ENCODE data around the gene SERPINA5.

SERPINA5 gene

DNA sequence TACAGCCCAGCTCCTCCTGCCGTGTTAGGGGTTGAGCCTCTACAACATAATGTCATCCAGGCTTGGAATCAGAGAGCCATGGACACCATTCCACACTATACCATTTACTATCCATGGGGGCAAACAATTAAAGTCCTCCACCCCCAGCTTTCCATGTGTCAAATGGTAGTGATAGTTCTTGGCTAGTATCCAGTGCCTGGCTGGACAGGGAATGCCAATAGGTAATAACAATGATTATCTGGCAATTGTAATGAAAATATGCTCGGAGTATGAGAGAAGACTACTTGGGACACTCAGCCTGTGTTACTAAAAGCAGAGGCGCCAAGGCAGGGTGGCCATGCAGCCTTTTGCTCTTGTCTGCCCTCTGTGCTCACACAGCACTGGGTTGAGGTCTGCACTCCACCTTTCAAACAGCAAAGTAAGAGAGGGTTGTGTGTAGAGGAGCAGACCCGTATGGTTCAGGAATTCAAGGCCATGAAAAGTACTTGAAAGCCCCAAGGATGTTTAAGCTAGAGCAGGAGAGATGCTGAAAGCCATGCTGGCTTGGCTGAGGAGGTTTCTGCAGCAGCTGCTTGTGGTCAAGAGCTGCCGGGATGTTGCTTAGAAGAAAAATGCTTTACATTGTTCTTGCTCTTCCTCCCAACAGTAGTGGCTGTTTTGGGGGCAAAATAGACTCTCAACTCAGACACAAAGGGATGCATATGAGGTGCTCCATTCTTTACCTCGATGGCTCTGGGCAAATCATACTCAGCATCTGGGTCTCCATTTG, 41.6 kb downstream of the SERPINA5 start:
- DNase-seq (ENCODE audit: low read depth) = no peak
- H3K4me3 ChIP-seq (ENCODE audit: low read depth, low read length) = no peak overlapping the region
- TF ChIP-seq, protein P1, sequence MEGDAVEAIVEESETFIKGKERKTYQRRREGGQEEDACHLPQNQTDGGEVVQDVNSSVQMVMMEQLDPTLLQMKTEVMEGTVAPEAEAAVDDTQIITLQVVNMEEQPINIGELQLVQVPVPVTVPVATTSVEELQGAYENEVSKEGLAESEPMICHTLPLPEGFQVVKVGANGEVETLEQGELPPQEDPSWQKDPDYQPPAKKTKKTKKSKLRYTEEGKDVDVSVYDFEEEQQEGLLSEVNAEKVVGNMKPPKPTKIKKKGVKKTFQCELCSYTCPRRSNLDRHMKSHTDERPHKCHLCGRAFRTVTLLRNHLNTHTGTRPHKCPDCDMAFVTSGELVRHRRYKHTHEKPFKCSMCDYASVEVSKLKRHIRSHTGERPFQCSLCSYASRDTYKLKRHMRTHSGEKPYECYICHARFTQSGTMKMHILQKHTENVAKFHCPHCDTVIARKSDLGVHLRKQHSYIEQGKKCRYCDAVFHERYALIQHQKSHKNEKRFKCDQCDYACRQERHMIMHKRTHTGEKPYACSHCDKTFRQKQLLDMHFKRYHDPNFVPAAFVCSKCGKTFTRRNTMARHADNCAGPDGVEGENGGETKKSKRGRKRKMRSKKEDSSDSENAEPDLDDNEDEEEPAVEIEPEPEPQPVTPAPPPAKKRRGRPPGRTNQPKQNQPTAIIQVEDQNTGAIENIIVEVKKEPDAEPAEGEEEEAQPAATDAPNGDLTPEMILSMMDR (IDR thresholded peaks at IDR 0.05; ENCODE audit: insufficient read depth, low read depth, low read length, missing control alignments) = no peak

DNA sequence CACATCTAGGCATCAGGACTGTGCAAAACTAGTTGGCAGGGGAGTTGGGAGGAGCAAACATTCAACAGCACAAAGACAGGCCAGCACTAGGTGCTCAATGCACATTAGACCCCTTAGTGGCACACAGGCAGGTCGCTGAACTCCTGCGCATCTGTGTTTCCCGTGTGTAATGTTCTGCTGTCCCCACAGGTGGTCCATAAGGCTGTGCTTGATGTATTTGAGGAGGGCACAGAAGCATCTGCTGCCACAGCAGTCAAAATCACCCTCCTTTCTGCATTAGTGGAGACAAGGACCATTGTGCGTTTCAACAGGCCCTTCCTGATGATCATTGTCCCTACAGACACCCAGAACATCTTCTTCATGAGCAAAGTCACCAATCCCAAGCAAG, 42.2 kb downstream of the SERPINA5 start:
- TF ChIP-seq, protein P1 (IDR thresholded peaks at IDR 0.05; ENCODE audit: insufficient read depth, low read depth, low read length, missing control alignments) = no peak
- H3K4me3 ChIP-seq (ENCODE audit: low read depth, low read length) = no peak overlapping the region
- no peak for DNase-seq (ENCODE audit: low read depth)

DNA sequence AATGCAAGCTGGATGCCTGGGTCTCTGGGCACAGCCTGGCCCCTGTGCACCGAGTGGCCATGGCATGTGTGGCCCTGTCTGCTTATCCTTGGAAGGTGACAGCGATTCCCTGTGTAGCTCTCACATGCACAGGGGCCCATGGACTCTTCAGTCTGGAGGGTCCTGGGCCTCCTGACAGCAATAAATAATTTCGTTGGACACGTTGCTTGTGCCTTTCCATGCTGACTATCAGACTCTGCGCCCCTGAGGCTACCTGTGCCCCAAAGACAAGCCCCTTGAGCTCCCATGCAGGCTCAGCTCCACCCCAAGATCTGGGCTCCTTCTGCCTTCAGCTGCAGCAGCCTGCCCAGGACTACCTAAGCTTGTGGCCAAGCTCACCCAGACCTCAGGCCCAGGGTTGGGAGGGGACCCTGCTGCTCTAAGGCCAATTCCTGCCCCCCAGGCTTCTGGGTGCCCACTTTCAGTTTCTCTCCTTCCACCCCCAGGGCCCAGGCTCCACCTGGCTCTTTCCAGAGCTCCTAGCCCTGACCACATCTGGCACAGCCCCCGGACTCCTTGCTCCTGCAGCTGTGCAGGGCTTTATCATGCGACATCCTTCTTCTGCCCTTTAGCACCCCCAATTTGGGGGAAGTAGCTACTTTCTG, 42.8 kb downstream of the SERPINA5 start:
- TF ChIP-seq, protein P1 (IDR thresholded peaks at IDR 0.05; ENCODE audit: insufficient read depth, low read depth, low read length, missing control alignments) = no peak
- no peak overlapping the region for H3K4me3 ChIP-seq (ENCODE audit: low read depth, low read length)
- DNase-seq (ENCODE audit: low read depth) = no peak

DNA sequence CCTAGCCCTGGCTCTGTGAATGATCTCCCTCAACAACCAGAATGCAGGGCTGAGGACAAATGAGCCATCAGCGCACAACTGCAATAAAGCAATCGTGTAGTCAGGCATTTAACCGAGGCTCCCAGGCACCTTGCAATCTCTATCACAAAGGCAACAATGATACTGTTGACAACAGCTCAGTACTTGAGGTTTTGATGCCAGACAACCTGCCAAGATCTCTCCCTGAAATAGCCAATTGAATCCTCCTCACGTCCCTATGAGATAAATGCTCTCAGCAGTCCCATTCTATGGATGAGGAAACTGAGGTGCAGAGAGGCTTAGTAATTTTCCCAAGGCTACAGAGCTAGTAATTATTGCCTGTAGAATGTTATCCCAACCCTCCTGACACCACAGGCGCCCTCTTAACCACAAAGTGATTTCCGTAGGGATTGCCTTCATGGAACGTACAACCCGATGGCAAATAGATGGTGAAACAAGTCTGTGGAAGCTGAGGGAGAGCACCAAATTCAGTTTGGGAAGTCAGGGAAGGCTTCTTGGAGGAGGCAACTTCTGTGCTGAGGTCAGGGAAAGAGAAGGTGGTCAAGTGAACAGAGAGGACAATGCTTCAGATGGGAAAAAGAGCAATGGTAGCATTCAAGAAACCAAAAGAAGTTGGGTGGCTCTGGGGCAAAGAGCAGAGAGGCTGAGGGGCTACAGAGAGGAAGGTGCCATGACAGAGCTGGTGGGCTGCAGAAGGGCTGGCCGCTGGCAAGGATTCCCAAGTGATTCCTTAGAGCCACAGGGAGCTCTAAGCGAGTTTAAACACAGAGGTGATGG, 43.5 kb downstream of the SERPINA5 start:
- H3K4me3 ChIP-seq (ENCODE audit: low read depth, low read length) = no peak overlapping the region
- TF ChIP-seq, protein P1 (IDR thresholded peaks at IDR 0.05; ENCODE audit: insufficient read depth, low read depth, low read length, missing control alignments) = no peak

DNA sequence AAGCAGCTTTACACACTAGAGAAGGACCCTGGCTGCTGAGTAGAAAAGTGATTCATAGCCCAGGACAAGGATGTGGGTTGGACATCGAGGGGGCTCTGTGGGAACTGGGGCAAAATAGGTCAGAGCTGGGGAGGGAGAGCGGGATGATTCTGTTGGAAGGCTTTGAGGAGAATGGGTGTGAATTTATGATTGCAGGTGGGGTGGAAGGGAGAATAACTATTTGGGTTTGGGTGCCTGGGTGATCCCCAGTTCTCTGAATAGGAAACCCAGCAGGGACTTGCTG, 44.1 kb downstream of the SERPINA5 start:
- TF ChIP-seq, protein P1 (IDR thresholded peaks at IDR 0.05; ENCODE audit: insufficient read depth, low read depth, low read length, missing control alignments) = no peak
- DNase-seq (ENCODE audit: low read depth) = no peak
- no peak overlapping the region for H3K4me3 ChIP-seq (ENCODE audit: low read depth, low read length)

More for the DNA sequence above, 43.5 kb downstream of the SERPINA5 start:
- no peak for DNase-seq (ENCODE audit: low read depth)

DNA sequence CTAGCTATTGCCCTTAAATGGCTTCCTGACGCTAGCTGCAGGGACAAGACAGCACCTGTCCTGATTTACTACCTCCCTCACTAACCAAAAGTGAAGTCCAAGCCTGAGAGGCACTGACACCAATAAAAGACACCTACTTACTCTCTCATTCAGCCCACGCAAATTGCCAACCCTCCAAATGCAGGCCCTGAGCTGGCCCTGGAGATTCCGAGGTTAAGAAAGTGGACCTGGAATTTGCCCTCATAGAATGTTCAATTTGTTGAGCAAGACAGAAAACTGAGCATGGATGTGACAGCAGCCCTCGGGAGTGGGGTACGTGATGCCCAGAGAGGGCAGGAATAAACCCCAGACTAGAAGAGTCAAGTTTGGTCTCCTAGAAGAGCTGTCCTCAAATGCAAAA, 47.4 kb downstream of the SERPINA5 start:
- no peak overlapping the region for H3K4me3 ChIP-seq (ENCODE audit: low read depth, low read length)
- TF ChIP-seq, protein P1 (IDR thresholded peaks at IDR 0.05; ENCODE audit: insufficient read depth, low read depth, low read length, missing control alignments) = no peak
- DNase-seq (ENCODE audit: low read depth) = no peak

All from GM12865 (cell line).